Panc1 (cell line): ENCODE data around the gene CORO1C.

Experiments used
- TF ChIP-seq, protein P1 (sequence below), 2 experiments: IDR thresholded peaks; 2 replicates each; pipeline ENCODE4 v1.6.1; 2011 to 2012; ENCODE audit warnings: low read depth in 2 of 2, control low read depth in 1 of 2, low read length in 1 of 2, mild to moderate bottlenecking in 1 of 2, moderate library complexity in 1 of 2; ENCODE audit not compliant: insufficient read depth in 1 of 2
- TF ChIP-seq, protein P2 (sequence below): fragments of 450-650 bp; IDR thresholded peaks from 2 replicates; pipeline ENCODE4 v1.5.1; 2017; ENCODE audit warnings: mild to moderate bottlenecking

DNA sequence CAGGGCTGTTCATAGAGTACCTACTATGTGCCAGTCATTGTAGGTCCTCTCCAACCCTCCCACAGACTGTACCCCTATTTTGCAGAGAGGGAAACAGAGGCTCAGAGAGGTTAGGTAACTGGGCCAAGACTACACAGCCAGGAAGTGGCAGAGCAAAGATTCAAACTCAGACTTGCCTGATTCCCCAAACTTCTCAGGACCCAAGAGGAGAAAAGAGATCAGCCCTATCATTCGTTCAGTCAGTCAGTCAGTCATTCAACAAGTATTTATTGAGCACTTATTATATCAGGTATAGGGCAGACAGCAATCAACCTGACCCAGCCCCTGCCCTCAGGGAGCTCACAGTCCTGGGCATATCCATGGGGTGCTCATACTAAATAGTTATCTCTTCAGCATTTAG lies 39.6 kb upstream of the CORO1C start:
- TF ChIP-seq, protein P1, sequence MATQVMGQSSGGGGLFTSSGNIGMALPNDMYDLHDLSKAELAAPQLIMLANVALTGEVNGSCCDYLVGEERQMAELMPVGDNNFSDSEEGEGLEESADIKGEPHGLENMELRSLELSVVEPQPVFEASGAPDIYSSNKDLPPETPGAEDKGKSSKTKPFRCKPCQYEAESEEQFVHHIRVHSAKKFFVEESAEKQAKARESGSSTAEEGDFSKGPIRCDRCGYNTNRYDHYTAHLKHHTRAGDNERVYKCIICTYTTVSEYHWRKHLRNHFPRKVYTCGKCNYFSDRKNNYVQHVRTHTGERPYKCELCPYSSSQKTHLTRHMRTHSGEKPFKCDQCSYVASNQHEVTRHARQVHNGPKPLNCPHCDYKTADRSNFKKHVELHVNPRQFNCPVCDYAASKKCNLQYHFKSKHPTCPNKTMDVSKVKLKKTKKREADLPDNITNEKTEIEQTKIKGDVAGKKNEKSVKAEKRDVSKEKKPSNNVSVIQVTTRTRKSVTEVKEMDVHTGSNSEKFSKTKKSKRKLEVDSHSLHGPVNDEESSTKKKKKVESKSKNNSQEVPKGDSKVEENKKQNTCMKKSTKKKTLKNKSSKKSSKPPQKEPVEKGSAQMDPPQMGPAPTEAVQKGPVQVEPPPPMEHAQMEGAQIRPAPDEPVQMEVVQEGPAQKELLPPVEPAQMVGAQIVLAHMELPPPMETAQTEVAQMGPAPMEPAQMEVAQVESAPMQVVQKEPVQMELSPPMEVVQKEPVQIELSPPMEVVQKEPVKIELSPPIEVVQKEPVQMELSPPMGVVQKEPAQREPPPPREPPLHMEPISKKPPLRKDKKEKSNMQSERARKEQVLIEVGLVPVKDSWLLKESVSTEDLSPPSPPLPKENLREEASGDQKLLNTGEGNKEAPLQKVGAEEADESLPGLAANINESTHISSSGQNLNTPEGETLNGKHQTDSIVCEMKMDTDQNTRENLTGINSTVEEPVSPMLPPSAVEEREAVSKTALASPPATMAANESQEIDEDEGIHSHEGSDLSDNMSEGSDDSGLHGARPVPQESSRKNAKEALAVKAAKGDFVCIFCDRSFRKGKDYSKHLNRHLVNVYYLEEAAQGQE (IDR thresholded peaks at IDR 0.05; ENCODE audit: insufficient read depth in 1 of 2, low read depth in 2 of 2, low read length in 1 of 2) = no peak
- TF ChIP-seq, protein P2, sequence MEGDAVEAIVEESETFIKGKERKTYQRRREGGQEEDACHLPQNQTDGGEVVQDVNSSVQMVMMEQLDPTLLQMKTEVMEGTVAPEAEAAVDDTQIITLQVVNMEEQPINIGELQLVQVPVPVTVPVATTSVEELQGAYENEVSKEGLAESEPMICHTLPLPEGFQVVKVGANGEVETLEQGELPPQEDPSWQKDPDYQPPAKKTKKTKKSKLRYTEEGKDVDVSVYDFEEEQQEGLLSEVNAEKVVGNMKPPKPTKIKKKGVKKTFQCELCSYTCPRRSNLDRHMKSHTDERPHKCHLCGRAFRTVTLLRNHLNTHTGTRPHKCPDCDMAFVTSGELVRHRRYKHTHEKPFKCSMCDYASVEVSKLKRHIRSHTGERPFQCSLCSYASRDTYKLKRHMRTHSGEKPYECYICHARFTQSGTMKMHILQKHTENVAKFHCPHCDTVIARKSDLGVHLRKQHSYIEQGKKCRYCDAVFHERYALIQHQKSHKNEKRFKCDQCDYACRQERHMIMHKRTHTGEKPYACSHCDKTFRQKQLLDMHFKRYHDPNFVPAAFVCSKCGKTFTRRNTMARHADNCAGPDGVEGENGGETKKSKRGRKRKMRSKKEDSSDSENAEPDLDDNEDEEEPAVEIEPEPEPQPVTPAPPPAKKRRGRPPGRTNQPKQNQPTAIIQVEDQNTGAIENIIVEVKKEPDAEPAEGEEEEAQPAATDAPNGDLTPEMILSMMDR = no peak
